Activated naive CD8-positive, alpha-beta T cell treated with anti-CD3 and anti-CD28 coated beads for 36 hours (primary cell): Measurements from ENCODE around the gene GH1. TPM values are rescaled to one million over a fixed set of nuclear protein-coding genes. Genes with fewer than 3 reads are reported as not detected.
"Not testable (repeated sequence)": the region's sequence is repeated elsewhere in the genome, so short reads cannot be mapped to it uniquely, and the experiment has no call there.

Experiments
- DNase-seq: peaks from one replicate; pipeline ENCODE4 v3.0.0; 2021
- H3K27ac Mint-ChIP-seq: one replicate; pipeline ENCODE4 v1.8.0; 2022; ENCODE audit warnings: mild to moderate bottlenecking, moderate library complexity, mixed read lengths
- H3K27me3 Mint-ChIP-seq: one replicate; pipeline ENCODE4 v1.8.0; 2022; ENCODE audit warnings: mild to moderate bottlenecking, mixed read lengths
- H3K36me3 Mint-ChIP-seq: one replicate; pipeline ENCODE4 v1.8.0; 2021; ENCODE audit warnings: mild to moderate bottlenecking, mixed read lengths
- H3K4me1 Mint-ChIP-seq: one replicate; pipeline ENCODE4 v1.8.0; 2021; ENCODE audit warnings: mixed read lengths
- H3K4me3 Mint-ChIP-seq: one replicate; pipeline ENCODE4 v1.8.0; 2022; ENCODE audit warnings: mild to moderate bottlenecking, moderate library complexity, mixed read lengths
- H3K9me3 Mint-ChIP-seq: one replicate; pipeline ENCODE4 v1.8.0; 2022; ENCODE audit warnings: mixed read lengths
- total RNA-seq, 2 experiments: library from RNA; stranded (reverse); gene quantifications; one replicate each; pipeline ENCODE4 v1.2.3, GENCODE V29; 2021

GH1 gene
- total RNA-seq, 2 experiments from 2014 or later, result not detected

DNA sequence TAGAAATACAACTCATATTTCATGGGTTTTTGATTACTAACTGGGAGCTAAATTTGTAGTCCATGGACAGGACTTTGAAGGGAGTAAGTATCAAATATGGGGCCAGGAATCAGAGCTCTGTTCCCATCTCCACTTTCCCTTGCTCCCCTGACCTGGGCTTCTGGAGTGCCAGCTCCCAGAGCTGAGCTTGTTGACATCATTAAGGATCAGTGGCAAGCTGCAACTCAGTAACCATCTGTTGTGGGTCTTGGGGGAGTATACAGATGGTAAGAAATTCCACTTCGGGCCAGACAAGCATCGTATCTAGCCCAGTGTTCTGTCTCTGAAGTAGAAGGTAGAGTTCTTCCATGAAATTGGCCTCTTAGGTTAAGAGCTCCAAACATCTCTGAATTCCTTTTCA, 16.7 kb downstream of the GH1 start:
- not testable (repeated sequence) for H3K27me3 Mint-ChIP-seq, H3K27ac Mint-ChIP-seq, DNase-seq, H3K4me3 Mint-ChIP-seq, H3K9me3 Mint-ChIP-seq, H3K4me1 Mint-ChIP-seq, H3K36me3 Mint-ChIP-seq

DNA sequence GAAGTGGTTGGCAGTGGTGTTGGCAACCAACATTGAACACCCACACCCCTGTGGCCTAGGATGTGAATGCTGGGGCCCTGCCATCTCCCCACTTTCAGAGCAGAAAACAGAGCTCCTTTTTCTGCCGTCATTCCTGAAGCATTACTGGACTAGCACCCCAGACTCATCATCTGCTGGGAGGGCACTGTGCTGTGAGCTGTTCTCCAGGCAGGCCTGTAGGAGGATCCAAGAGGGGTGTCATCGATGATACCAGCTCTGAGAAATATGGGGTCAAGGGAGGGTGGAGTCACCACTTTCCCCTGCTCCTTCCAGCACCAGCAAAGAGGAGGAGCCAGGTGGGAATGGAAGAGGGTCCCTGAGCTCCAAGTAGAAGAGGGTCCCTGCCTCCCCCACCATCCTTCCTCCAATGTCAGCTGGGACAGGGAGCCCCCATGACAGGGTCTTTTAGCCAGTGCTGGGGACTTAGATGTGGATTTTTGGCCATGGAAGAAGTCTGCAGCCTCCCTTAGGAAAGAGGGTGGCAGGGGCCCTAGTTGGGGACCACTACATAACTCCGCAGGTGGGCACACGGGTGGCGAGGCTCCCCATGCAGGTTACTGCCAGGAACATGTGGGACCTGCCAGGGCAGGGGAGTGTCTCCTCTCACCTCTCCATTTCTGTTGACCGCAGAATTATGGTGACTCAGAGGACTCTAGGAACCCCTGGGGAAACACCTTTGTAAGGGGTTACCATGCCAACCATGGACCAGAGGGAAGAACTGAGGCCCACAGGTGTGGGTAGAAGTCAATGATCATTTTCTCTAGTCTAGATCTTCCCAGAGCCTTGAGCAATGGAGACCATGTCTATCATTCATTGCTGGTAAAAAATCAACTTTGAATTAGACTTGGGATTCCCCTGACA, 19.5 kb downstream of the GH1 start:
- not testable (repeated sequence) for H3K27me3 Mint-ChIP-seq, H3K4me3 Mint-ChIP-seq, H3K4me1 Mint-ChIP-seq, H3K27ac Mint-ChIP-seq, H3K36me3 Mint-ChIP-seq, H3K9me3 Mint-ChIP-seq
- peak; percentile 27 for DNase-seq

DNA sequence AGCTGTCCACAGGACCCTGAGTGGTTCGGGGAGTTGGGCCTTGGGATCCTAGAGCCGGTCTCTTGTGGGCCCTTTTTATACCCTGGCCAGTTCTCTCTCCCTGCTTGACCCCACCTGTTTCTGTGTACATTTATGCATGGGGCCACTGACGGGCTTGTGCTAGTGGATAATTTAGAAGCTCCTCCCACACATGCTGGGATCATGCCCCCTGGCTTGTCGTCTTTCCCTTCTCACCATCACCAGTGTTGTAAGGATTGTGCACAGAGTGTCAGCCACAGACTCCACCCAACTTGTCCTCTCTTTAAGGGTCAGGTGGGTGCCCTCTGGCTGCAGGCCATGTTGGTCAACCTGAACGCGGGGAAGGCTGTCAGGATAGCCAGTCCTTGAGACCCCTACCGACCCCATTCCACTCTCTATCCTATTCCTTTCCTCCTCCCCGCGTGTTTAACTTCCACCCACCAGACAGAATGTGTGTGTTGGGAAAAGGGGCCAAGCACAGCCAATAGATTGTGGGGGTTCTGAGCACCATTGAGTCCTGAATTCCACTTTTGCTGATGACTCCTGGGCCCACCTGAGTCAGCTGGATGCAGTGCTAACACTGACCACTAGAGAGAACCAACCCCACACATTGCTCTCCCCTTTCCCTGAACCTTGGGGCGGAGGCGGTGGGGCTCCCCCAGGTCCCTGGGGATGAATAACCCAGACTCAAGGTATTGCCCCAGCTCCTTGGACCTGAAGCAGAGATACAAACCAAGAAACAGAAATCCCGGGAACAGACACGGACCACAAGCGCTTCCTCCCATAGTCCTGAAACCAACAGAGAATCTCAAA, 21.9 kb downstream of the GH1 start, which contains the start of gene CSH1:
CSH1 (minus strand) TSS at position 51 of the 831 bp plus-strand sequence. CDS start 63 bp downstream, outside the sequence.
- not testable (repeated sequence) for H3K9me3 Mint-ChIP-seq, DNase-seq, H3K4me1 Mint-ChIP-seq, H3K4me3 Mint-ChIP-seq, H3K27me3 Mint-ChIP-seq, H3K27ac Mint-ChIP-seq, H3K36me3 Mint-ChIP-seq

DNA sequence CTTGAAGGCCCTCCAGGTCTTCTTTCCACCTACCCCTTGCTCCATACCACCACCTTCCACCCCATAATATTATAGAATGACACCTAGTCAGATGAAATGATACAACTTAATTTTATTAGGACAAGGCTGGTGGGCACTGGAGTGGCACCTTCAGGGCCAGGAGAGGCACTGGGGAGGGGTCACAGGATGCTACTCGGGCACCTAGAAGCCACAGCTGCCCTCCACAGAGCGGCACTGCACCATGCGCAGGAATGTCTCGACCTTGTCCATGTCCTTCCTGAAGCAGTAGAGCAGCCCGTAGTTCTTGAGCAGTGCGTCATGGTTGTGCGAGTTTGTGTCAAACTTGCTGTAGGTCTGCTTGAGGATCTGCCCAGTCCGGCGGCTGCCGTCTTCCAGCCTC, 23.8 kb downstream of the GH1 start:
- not testable (repeated sequence) for H3K9me3 Mint-ChIP-seq, DNase-seq, H3K4me1 Mint-ChIP-seq

DNA sequence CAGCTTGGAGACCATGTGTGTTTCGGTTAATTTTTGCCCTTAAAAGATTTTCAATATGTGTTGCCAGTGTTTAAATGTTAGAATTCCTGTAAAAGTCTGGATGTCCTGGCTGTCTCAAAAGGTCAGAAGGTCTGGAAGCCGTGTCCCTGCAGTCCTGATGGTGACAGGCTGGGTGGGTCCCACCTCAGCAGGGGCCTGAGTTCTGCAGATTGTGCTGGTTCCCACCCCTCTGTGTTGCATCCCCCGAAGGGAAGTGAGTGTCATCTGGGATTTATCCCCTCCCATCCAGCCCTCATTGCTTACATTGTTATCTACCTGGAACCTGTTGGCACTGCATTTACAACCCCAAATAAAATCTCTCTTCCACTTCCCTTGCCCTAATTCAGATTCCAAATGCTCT, 24.6 kb downstream of the GH1 start:
- H3K4me3 Mint-ChIP-seq, H3K4me1 Mint-ChIP-seq, H3K36me3 Mint-ChIP-seq, H3K27me3 Mint-ChIP-seq, H3K9me3 Mint-ChIP-seq, DNase-seq, H3K27ac Mint-ChIP-seq: not testable (repeated sequence)

More for the DNA sequence above, 23.8 kb downstream of the GH1 start:
- H3K27me3 Mint-ChIP-seq, H3K36me3 Mint-ChIP-seq, H3K27ac Mint-ChIP-seq, H3K4me3 Mint-ChIP-seq: not testable (repeated sequence)

DNA sequence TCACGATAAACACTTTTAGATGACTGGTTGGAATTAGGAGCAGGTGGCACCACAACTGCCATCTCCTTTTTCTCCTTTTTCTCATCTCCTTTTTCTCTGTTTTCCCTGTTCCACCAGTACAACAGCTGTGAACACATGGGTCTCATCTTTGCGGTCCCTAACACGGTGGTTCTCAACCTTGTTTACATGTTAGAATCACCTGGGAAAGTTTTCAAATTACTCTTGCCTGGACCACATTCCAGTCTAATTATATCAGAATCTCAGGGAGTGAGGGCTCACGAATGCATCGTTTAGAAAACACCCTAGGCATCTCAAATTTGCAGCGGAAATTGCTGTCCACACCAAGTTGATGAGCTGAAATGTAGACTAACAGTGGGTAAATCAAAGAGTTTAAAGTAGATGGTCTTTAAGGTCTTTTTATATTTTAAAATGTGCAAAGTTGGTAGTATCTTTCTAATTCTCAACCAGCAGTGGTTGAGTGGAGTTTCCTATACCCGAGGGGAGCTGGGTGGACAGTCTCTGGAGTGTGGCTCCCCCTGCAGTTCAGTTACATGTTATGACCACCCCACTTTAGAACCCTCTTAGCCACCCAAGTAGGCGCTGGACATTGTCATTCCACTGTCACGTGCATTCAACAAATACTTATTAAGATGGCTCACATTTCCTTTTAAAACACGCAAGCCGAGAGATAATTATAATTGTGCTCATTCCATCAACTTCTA, 26.2 kb downstream of the GH1 start:
- not testable (repeated sequence) for H3K9me3 Mint-ChIP-seq, H3K27ac Mint-ChIP-seq, DNase-seq, H3K4me3 Mint-ChIP-seq, H3K27me3 Mint-ChIP-seq, H3K4me1 Mint-ChIP-seq, H3K36me3 Mint-ChIP-seq

DNA sequence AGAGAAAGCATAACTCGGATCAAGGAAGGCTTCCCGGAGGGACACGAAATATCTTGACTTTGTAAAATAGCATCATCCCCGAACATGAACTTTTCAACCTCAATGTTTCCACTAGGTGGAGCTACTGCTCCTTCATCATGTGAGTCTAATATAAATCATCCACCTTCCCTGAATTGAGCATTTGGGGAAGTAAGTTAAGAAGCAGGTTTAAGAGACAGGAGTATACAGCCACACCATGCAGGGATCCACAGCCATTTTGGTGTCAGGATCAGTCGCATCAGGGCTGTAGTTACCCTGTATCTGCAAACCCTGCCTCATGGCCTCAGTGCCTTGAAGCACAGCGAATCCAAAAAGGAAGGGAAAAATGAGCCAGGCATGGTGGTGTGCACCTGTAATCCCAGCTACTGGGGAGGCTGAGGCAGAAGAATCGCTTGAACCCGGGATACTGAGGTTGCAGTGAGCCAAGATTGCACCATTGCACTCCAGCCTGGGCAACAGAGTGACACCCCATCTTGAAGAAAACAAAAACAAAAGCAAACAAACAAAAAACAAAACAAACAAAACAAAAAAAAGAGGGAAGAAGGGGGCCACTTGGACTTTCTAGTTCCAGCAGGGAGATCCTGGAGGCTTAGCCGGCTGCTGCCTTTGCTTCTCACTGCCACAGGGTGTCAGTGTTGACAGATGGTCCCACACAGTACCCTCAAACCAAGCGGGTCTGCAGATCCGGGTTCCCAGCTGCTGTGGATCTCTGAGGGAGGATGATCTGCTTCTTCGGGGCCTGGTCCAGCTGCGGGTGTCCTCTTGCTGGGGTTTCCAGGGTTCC, 29.4 kb downstream of the GH1 start:
- H3K27me3 Mint-ChIP-seq, H3K4me3 Mint-ChIP-seq, H3K36me3 Mint-ChIP-seq, H3K9me3 Mint-ChIP-seq, DNase-seq, H3K27ac Mint-ChIP-seq, H3K4me1 Mint-ChIP-seq: not testable (repeated sequence)

DNA sequence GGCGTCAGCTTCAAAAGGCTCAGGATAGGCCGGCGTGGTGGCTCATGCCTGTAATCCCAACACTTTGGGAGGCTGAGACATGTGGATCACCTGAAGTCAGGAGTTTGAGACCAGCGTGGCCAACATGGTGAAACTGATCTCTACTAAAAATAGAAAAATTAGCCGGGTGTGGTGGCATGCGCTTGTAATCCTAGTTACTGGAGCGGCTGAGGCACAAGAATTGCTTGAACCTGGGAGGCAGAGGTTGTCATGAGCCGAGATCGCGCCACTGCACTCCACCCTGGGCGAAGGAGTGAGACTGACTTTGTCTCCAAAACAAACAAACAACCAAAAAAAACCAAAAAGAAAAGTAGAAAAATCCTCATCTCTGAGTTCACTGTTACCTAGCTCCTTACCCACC, 33.5 kb downstream of the GH1 start:
- not testable (repeated sequence) for H3K9me3 Mint-ChIP-seq, DNase-seq, H3K4me3 Mint-ChIP-seq, H3K36me3 Mint-ChIP-seq, H3K27ac Mint-ChIP-seq, H3K27me3 Mint-ChIP-seq, H3K4me1 Mint-ChIP-seq

DNA sequence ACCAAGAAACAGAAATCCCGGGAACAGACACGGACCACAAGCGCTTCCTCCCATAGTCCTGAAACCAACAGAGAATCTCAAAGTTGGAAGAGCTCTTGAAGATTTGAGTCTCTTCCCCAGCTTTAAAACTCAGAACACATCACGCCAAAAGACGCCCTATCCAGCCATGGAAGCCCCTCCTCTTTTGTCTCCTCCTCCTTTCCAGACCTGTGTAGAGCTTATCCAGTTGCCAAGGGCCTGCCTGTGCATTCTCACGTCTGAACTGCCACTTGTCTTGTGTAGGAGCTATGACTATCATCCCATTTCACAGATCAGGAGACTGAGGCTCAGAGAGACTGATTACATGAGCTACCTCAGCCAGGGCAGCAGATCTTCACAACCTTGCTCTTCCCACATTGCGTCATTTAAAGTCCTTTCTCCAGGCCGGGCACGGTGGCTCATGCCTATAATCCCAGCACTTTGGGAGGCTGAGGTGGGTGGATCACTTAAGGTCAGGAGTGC, 36.0 kb downstream of the GH1 start:
- not testable (repeated sequence) for H3K36me3 Mint-ChIP-seq, H3K4me1 Mint-ChIP-seq, H3K4me3 Mint-ChIP-seq, H3K27me3 Mint-ChIP-seq, DNase-seq, H3K9me3 Mint-ChIP-seq
- peak overlapping the region; percentile 31 for H3K27ac Mint-ChIP-seq

DNA sequence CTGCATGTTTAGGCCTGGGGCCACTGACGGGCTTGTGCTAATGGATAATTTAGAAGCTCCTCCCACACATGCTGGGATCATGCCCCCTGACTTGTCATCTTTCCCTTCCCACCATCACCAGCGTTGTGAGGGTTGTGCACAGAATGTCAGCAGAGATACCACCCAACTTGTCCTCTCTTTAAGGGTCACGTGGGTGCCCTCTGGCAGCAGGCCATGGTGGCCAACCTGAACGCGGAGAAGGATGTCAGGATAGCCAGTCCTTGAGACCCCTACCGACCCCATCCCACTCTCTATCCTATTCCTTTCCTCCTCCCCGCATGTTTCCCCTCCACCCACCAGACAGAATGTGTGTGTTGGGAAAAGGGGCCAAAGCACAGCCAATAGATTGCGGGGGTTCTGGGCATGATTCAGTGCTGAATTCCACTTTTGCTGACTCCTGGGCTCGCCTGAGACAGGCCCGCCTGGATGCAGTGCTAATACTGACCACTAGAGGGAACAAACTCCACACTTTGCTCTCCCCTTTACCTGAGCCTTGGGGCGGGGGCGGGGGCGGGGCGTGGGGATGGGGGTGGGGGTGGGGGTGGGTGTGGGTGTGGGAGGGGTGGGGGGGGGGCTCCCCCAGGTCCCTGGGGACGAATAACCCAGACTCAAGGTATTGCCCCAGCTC, 36.6 kb downstream of the GH1 start, which contains the start of gene GH2:
GH2 (minus strand) TSS at position 10 of the 667 bp plus-strand sequence. CDS start 143 bp downstream, outside the sequence.
- H3K27ac Mint-ChIP-seq, result peak within 1 kb of the TSS; percentile 31
- H3K9me3 Mint-ChIP-seq, result no peaks in the 10 kb centered on the region
- no peak within 1 kb of the TSS for H3K4me3 Mint-ChIP-seq
- peaks cover 4% of the 10 kb centered on the region for H3K27me3 Mint-ChIP-seq
- H3K4me1 Mint-ChIP-seq, result peaks cover 2% of the 10 kb centered on the region
- DNase-seq, result peak; percentile 53
- H3K36me3 Mint-ChIP-seq, result no peaks in the 10 kb centered on the region

DNA sequence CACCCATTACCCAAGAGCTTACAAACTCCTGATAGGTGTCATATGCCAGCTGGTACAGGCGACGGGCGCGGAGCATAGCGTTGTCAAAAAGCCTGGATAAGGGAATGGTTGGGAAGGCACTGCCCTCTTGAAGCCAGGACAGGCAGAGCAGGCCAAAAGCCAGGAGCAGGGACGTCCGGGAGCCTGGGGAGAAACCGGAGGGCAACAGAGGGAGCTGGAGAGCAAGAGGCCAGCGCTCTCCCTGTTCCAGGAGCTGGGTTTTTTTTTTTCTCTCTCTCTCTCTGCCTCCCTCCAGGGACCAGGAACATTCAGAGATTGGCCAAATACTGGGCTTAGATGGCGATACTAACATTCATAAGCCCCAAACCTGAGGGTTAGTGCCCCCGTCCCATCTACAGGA, 37.3 kb downstream of the GH1 start:
- H3K36me3 Mint-ChIP-seq, H3K4me3 Mint-ChIP-seq, H3K27ac Mint-ChIP-seq, H3K9me3 Mint-ChIP-seq, H3K27me3 Mint-ChIP-seq, H3K4me1 Mint-ChIP-seq, DNase-seq: not testable (repeated sequence)

DNA sequence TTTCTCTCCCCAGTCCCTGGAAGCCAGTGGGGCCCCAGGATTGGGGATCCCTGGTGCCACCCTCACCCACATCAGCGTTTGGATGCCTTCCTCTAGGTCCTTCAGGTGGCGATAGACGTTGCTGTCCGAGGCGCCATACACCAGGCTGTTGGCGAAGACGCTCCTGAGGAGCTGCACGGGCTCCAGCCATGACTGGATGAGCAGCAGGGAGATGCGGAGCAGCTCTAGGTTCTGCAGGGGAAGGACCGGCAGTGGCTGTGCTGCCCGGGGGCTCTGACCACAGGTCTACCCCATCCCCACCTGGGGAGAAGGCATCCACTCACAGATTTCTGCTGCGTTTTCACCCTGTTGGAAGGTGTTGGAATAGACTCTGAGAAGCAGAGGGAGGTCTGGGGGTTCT, 37.9 kb downstream of the GH1 start:
- DNase-seq, result no peak
- Mint-ChIP-seq H3K4me1 (peaks cover 2% of the 10 kb centered on the region), H3K4me3 (no peak overlapping the region), H3K27ac (no peak overlapping the region), H3K27me3 (peaks cover 4% of the 10 kb centered on the region), H3K36me3 (no peaks in the 10 kb centered on the region), H3K9me3 (no peaks in the 10 kb centered on the region)

DNA sequence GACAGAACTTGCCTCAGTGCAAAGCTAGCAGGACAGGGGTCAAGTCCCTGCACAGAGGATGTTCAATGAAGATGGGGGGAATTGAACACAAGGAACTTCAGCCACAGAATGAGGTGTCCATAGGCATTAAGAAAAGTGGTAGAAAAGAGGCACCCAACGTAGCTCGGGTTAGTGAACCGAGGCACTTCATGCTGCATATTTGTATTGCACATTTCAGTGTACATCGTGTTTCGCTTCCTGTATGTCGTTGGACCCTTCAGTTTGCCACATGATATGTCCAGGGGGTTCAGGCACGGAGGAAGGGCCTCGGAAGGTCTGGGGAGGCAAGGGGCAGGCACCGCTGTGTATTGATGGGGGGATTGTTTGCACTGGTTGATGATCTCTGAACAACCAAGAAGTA, 40.2 kb downstream of the GH1 start:
- H3K27ac Mint-ChIP-seq, H3K4me1 Mint-ChIP-seq: not testable (repeated sequence)

DNA sequence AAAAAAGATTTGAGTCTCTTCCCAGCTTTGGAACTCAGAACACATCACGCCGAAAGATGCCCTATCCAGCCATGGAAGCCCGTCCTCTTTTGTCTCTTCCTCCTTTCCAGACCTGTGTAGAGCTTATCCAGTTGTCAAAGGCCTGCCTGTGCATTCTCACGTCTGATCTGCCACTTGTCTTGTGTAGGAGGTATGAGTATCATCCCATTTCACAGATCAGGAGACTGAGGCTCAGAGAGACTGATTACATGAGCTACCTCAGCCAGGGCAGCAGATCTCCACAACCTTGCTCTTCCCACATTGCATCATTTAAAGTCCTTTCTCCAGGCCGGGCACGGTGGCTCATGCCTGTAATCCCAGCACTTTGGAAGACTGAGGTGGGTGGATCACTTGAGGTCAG, 43.9 kb downstream of the GH1 start:
- not testable (repeated sequence) for H3K36me3 Mint-ChIP-seq, H3K27me3 Mint-ChIP-seq, H3K4me3 Mint-ChIP-seq

More for the DNA sequence above, 40.2 kb downstream of the GH1 start:
- not testable (repeated sequence) for H3K36me3 Mint-ChIP-seq, H3K4me3 Mint-ChIP-seq, DNase-seq, H3K9me3 Mint-ChIP-seq, H3K27me3 Mint-ChIP-seq

More for the DNA sequence above, 43.9 kb downstream of the GH1 start:
- DNase-seq, H3K27ac Mint-ChIP-seq, H3K9me3 Mint-ChIP-seq, H3K4me1 Mint-ChIP-seq: not testable (repeated sequence)
